WTC11 (cell line): ENCODE measurements around the gene HPCA.

Source experiments
- CTCF ChIP-seq: fragments of 200-600 bp; IDR thresholded peaks from 2 replicates; pipeline ENCODE4 v1.8.0; 2022; ENCODE audit warnings: antibody characterized with exemption
- ELF4 ChIP-seq: sonication (generic); formaldehyde crosslinking; IDR thresholded peaks from 2 replicates; pipeline ENCODE4 v1.8.1; 2022; ENCODE audit warnings: low read depth, mild to moderate bottlenecking, moderate library complexity, missing genetic modification reagents
- HMGXB4 ChIP-seq: sonication (generic); formaldehyde crosslinking; IDR thresholded peaks from 2 replicates; pipeline ENCODE4 v1.8.1; 2023; ENCODE audit warnings: mild to moderate bottlenecking, moderate library complexity, missing genetic modification reagents
- MYBL2 ChIP-seq: sonication (generic); formaldehyde crosslinking; IDR thresholded peaks from 2 replicates; pipeline ENCODE4 v1.8.1; 2023; ENCODE audit warnings: mild to moderate bottlenecking, moderate library complexity, missing genetic modification reagents
- SOX15 ChIP-seq: fragments of 250-450 bp; sonication (Bioruptor Pico); IDR thresholded peaks from 2 replicates; pipeline ENCODE4 v1.9.0; 2021; ENCODE audit warnings: mild to moderate bottlenecking
- SP1 ChIP-seq: sonication (generic); formaldehyde crosslinking; conservative IDR thresholded peaks from 2 replicates; pipeline ENCODE4 v1.8.1; 2022; ENCODE audit warnings: missing genetic modification reagents
- TCF7 ChIP-seq: sonication (generic); formaldehyde crosslinking; IDR thresholded peaks from 2 replicates; pipeline ENCODE4 v1.8.0; 2022; ENCODE audit warnings: mild to moderate bottlenecking, low read depth, missing genetic modification reagents, moderate library complexity
- TEAD4 ChIP-seq: sonication (generic); formaldehyde crosslinking; IDR thresholded peaks from 2 replicates; pipeline ENCODE4 v1.8.0; 2022; ENCODE audit warnings: mild to moderate bottlenecking, missing genetic modification reagents
- ZBTB43 ChIP-seq: sonication (generic); formaldehyde crosslinking; IDR thresholded peaks from 2 replicates; pipeline ENCODE4 v1.8.1; 2023; ENCODE audit warnings: mild to moderate bottlenecking, missing genetic modification reagents
- TF ChIP-seq, protein P1 (sequence below): sonication (generic); formaldehyde crosslinking; IDR thresholded peaks from 2 replicates; pipeline ENCODE4 v1.8.0; 2022; ENCODE audit warnings: missing genetic modification reagents
- TF ChIP-seq, protein P2 (sequence below): sonication (generic); formaldehyde crosslinking; IDR thresholded peaks from 2 replicates; pipeline ENCODE4 v1.8.0; 2022; ENCODE audit warnings: mild to moderate bottlenecking, missing genetic modification reagents

DNA sequence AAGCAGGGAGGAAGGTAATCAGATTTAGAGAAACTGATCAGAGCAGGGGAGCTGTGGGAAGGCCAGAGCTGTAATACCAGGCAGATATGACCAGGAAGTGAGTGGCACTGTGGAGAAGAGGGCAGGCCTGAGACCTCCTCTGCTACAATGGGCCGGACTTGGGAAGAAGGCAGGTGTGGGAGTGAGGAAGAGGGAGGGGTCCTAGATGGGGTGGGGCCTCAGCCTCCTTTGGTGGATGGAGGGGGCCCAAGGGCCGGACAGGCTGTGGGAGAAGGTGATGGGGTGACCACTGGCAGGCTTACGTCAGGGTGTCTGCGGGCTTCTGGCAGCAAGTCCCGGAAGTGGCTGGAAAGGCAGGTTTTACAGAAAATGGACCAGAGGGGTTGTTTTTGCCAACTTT lies 5.0 kb upstream of the HPCA start:
- no peak for TF ChIP-seq SP1 (CRISPR knock-in tag)
- no peak for TF ChIP-seq CTCF
- no peak for TF ChIP-seq HMGXB4
- TF ChIP-seq, protein P1, sequence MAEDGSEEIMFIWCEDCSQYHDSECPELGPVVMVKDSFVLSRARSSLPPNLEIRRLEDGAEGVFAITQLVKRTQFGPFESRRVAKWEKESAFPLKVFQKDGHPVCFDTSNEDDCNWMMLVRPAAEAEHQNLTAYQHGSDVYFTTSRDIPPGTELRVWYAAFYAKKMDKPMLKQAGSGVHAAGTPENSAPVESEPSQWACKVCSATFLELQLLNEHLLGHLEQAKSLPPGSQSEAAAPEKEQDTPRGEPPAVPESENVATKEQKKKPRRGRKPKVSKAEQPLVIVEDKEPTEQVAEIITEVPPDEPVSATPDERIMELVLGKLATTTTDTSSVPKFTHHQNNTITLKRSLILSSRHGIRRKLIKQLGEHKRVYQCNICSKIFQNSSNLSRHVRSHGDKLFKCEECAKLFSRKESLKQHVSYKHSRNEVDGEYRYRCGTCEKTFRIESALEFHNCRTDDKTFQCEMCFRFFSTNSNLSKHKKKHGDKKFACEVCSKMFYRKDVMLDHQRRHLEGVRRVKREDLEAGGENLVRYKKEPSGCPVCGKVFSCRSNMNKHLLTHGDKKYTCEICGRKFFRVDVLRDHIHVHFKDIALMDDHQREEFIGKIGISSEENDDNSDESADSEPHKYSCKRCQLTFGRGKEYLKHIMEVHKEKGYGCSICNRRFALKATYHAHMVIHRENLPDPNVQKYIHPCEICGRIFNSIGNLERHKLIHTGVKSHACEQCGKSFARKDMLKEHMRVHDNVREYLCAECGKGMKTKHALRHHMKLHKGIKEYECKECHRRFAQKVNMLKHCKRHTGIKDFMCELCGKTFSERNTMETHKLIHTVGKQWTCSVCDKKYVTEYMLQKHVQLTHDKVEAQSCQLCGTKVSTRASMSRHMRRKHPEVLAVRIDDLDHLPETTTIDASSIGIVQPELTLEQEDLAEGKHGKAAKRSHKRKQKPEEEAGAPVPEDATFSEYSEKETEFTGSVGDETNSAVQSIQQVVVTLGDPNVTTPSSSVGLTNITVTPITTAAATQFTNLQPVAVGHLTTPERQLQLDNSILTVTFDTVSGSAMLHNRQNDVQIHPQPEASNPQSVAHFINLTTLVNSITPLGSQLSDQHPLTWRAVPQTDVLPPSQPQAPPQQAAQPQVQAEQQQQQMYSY: no peak
- no peak for TF ChIP-seq SOX15 (CRISPR knock-in tag)
- no peak for TF ChIP-seq ELF4
- no peak for TF ChIP-seq TEAD4 (CRISPR knock-in tag)
- no peak for TF ChIP-seq MYBL2 (CRISPR knock-in tag)
- TF ChIP-seq TCF7 (CRISPR knock-in tag): no peak
- TF ChIP-seq, protein P2, sequence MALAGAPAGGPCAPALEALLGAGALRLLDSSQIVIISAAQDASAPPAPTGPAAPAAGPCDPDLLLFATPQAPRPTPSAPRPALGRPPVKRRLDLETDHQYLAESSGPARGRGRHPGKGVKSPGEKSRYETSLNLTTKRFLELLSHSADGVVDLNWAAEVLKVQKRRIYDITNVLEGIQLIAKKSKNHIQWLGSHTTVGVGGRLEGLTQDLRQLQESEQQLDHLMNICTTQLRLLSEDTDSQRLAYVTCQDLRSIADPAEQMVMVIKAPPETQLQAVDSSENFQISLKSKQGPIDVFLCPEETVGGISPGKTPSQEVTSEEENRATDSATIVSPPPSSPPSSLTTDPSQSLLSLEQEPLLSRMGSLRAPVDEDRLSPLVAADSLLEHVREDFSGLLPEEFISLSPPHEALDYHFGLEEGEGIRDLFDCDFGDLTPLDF (CRISPR knock-in tag): no peak
- no peak for TF ChIP-seq ZBTB43 (CRISPR knock-in tag)
